Muscle of leg (tissue), 11 donors: Measurements from ENCODE around the gene DMBT1. TPM values are rescaled to one million over a fixed set of nuclear protein-coding genes. Genes with fewer than 3 reads are reported as not detected.

ENCODE experiments used
- DNase-seq: peaks from one replicate; pipeline ENCODE4 v3.0.0; 2013
- H3K27ac ChIP-seq: one replicate; pipeline ENCODE4 v1.5.1; 2013; ENCODE audit warnings: mild to moderate bottlenecking, low read length, control low read depth
- H3K27me3 ChIP-seq: one replicate; pipeline ENCODE4 v1.6.1; 2013; ENCODE audit warnings: low read length; ENCODE audit not compliant: control insufficient read depth, insufficient read depth
- H3K36me3 ChIP-seq: one replicate; pipeline ENCODE4 v1.6.1; 2013; ENCODE audit warnings: low read length; ENCODE audit not compliant: control insufficient read depth, insufficient read depth
- H3K4me1 ChIP-seq: one replicate; pipeline ENCODE4 v1.6.1; 2013; ENCODE audit warnings: low read length; ENCODE audit not compliant: control insufficient read depth, insufficient read depth
- H3K4me3 ChIP-seq: one replicate; pipeline ENCODE4 v1.5.1; 2013; ENCODE audit warnings: low read length, control low read depth
- H3K9me3 ChIP-seq: replicated peaks from 2 replicates; pipeline ENCODE4 v1.6.1; 2013; ENCODE audit warnings: low read depth, low read length; ENCODE audit not compliant: control insufficient read depth
- WGBS: methylation state at CpG from one replicate; pipeline ENCODE4 v1.1.5; 2013; ENCODE audit warnings: missing lambda C conversion rate; ENCODE audit not compliant: insufficient coverage; 5-methylcytosine and 5-hydroxymethylcytosine counted together
- polyA plus RNA-seq, 8 donors: library from polyadenylated mRNA; unstranded; fragments of 120-200 nt; gene quantifications; one replicate each; pipeline versions ENCODE4 v1.2.1 to v1.2.3, GENCODE V29; 2013; ENCODE audit warnings: inconsistent platforms in 1 of 8, low replicate concordance in 1 of 8; ENCODE audit not compliant: insufficient read length in 8 of 8, insufficient read depth in 1 of 8
- total RNA-seq: library from RNA; stranded (reverse); fragments of 120-200 nt; gene quantifications from one replicate; pipeline ENCODE4 v1.2.4, GENCODE V29; 2013

DMBT1 gene
- total and polyA plus RNA-seq, 9 donors: under 0.01 to 14.3 (median 0.40) TPM; not detected in 3

DNA sequence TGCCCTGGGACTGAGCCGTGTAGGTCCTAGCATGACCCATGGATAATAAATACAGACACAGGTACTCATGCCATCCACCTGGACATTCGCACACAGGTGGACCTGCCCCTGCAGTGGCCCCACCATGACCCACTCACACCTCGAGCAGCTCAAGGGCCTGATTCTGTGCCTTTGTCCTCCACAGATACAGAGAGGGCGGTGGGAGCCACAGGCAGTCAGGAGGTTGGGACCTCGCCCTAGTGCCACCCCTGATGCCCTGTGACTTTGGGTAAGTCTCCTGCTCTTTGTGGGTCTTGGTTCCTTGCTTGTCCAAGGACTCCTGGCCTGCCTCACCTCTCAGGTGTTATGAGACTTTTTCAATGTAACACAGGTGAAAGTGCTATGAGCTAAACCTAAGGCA is 96.2 kb downstream of the DMBT1 start:
- Histone ChIP-seq H3K27me3 (peaks cover 6% of the 10 kb centered on the region), H3K27ac (no peak overlapping the region), H3K4me3 (no peak overlapping the region), H3K9me3 (no peaks in the 10 kb centered on the region), H3K36me3 (no peaks in the 10 kb centered on the region), H3K4me1 (no peaks in the 10 kb centered on the region)
- WGBS: 91% methylated on average over 4 of the region's 5 CpGs
- DNase-seq: no peak

DNA sequence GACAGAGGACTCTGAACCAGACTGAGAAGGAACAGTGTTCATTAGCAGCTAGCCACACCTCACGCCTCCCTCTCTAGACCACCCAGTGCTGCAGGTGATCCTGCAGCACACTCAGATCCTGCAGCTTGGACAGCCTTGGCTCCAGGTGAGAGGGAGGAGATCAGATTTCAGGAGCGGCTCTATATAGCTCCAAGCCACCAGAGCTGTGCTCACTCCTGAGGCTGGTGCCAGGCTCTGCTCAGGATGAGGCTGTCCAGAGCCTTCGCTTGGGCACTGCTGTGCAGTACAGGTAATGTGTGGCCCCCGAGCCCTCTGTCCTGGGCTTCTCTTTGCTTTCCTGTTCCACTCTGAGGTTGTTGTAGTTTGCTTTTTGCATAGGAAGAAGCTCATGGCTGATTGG is 96.7 kb downstream of the DMBT1 start:
- H3K27me3 ChIP-seq: peaks cover 6% of the 10 kb centered on the region
- WGBS: no CpG with 5 or more reads among the region's 4 CpGs
- H3K4me1 ChIP-seq: no peaks in the 10 kb centered on the region
- H3K4me3 ChIP-seq: no peak overlapping the region
- H3K36me3 ChIP-seq: no peaks in the 10 kb centered on the region
- DNase-seq: no peak
- no peak overlapping the region for H3K27ac ChIP-seq
- H3K9me3 ChIP-seq: no peaks in the 10 kb centered on the region

DNA sequence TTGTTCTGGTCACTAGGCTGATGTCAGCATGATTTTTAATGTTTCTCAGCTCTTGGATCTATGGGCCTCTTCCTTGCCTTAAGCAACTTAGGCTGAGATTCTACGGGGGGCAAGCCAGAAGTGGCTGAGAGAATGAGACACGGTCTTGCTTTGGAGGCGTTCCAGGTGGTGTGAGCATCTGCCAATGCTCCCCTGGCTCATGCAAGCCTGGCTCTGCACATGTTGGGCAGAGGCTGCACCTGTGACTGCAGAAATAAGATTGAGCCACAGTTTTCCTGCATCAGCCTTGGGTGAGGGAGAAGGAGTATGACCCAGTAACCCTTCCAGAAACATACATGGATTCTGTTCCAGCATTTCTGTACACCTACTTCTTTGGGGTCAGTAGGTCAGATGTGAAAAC is 97.2 kb downstream of the DMBT1 start:
- H3K27me3 ChIP-seq: peaks cover 4% of the 10 kb centered on the region
- no peak overlapping the region for H3K4me3 ChIP-seq
- no peaks in the 10 kb centered on the region for H3K36me3 ChIP-seq
- no peak for DNase-seq
- 49% methylated on average over 3 of the region's 3 CpGs for WGBS
- no peaks in the 10 kb centered on the region for H3K9me3 ChIP-seq
- no peaks in the 10 kb centered on the region for H3K4me1 ChIP-seq
- no peak overlapping the region for H3K27ac ChIP-seq

DNA sequence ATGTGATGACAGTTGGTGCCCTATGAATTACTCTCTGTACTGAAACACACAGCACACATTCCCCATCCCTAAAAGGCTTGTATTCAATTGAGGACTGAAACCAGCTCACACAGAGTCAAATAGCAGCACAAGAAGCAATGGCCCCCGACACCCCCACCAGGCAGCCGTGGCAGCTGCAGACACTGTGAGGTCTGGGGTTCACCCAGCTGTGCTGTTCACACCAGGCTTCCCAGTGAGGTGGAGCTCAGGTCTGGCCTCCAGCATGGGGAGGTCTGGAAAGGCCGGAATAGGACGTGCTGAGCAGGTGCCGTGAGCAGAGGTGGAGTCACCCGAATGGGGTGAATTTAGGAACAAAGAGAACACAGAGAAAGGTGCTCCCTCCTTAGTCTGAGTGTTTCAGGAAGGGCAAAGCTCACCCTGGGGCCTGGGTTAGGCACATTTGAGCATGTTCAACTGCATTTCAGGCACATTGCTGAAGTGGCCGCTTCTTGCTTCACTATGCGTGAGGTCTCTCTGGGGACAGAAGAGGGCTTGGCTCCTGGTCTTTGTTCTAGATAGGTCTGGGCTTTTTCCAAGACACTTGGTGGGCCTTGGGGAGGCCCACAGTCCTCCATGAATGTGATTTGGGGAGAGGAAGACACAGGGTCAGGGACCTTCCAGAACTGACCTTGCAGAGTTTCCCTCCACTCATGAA is 97.9 kb downstream of the DMBT1 start:
- H3K27ac ChIP-seq: no peak overlapping the region
- DNase-seq: no peak
- H3K4me1 ChIP-seq: no peaks in the 10 kb centered on the region
- no peaks in the 10 kb centered on the region for H3K36me3 ChIP-seq
- H3K9me3 ChIP-seq: no peaks in the 10 kb centered on the region
- H3K27me3 ChIP-seq: peaks cover 5% of the 10 kb centered on the region
- H3K4me3 ChIP-seq: no peak overlapping the region
- 61% methylated on average over 7 of the region's 8 CpGs for WGBS

DNA sequence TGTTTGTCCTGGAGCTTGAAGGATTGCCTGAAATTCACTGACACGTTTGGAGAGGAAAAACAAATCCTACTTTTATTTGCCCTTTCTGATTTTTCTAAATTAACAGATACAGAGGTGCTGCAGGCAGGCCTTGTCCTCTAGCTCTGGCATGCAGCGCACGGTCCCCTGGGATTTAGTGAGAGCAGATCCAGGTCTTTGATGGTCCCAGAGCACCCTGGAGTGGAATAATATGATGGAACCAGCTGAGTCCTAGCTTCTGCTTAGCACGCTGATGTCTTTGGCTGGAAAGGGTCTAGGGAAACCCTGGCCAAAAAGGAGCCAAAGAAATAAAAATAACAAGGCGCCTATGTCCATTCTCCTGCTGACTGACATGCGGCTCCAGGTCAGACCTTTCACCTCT is 98.6 kb downstream of the DMBT1 start:
- Histone ChIP-seq H3K36me3 (no peaks in the 10 kb centered on the region), H3K4me3 (no peak overlapping the region), H3K9me3 (no peaks in the 10 kb centered on the region), H3K27ac (no peak overlapping the region), H3K27me3 (peaks cover 6% of the 10 kb centered on the region), H3K4me1 (no peaks in the 10 kb centered on the region)
- DNase-seq: no peak
- 68% methylated on average over 3 of the region's 6 CpGs for WGBS

DNA sequence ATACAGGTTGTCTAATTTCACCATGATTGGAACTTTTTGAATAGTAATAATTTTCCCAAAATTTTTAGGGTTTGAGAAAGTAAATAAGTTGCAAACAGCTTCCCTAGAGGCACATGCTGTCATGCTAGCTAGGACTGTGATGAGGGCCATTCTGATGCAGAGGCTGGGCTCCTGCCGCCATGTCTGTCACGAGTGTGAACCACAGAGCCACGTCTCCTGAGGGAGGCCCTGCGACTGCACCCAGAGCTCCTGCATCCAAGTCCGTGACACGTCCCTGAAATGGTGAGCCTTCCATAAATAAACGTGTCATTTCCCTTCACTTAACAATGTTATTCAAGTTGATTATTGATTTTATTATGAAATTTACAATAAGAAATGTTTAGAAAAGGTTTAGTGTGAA is 99.1 kb downstream of the DMBT1 start:
- Histone ChIP-seq H3K4me3 (no peak overlapping the region), H3K27me3 (peaks cover 6% of the 10 kb centered on the region), H3K4me1 (no peaks in the 10 kb centered on the region), H3K27ac (no peak overlapping the region), H3K36me3 (no peaks in the 10 kb centered on the region), H3K9me3 (no peaks in the 10 kb centered on the region)
- DNase-seq: no peak
- WGBS: 94% methylated on average over 3 of the region's 7 CpGs

DNA sequence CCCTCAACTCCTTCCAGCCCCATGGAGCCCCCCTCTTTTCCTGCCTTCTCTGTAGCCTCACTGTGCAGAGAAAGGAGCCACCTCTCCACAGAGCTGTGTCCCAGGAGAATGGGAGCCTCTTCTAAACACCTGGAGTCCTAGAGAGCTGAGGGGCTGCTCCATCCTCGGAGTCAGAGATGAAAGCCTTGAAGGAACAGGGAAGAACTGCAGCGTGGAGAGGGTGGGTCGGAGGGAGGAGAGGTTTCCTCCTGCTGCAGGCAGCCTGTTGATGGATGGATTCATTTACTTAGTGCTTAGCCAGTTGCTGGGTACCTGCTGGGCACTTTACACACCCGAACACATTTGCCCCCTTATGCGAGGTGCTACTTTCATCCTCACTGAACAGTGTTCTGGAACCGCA is 100.1 kb downstream of the DMBT1 start:
- WGBS: 60% methylated on average over 3 of the region's 6 CpGs
- H3K36me3 ChIP-seq: no peaks in the 10 kb centered on the region

DNA sequence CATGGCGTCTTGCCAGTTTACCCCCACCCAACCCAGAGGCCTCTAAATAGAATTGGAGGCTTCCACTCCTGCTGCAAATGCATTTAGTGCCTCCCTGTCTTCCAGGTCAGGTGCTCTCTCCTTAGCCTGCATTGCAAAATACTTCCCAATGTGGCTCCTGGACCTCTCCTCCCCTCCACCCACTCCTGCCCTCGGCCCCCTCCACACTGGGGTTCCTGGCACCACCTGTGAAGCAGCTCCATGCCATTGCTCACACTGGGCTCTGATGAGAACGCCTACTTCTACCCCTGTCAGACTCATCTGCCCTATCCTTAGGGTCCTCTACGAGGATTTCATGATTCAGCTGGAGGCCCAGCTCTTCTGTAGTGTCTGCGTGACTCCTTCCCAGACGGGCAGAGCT is 101.7 kb downstream of the DMBT1 start:
- H3K4me3 ChIP-seq: no peak overlapping the region
- H3K27me3 ChIP-seq: peaks cover 4% of the 10 kb centered on the region
- no peak overlapping the region for H3K27ac ChIP-seq
- DNase-seq: no peak
- no peaks in the 10 kb centered on the region for H3K9me3 ChIP-seq
- H3K36me3 ChIP-seq: no peaks in the 10 kb centered on the region
- WGBS: 64% methylated on average over 5 of the region's 6 CpGs
- H3K4me1 ChIP-seq: no peaks in the 10 kb centered on the region

More for the DNA sequence above, 100.1 kb downstream of the DMBT1 start:
- no peak overlapping the region for H3K4me3 ChIP-seq
- H3K27ac ChIP-seq: no peak overlapping the region
- no peaks in the 10 kb centered on the region for H3K4me1 ChIP-seq
- no peak for DNase-seq
- peaks cover 4% of the 10 kb centered on the region for H3K27me3 ChIP-seq
- H3K9me3 ChIP-seq: no peaks in the 10 kb centered on the region

DNA sequence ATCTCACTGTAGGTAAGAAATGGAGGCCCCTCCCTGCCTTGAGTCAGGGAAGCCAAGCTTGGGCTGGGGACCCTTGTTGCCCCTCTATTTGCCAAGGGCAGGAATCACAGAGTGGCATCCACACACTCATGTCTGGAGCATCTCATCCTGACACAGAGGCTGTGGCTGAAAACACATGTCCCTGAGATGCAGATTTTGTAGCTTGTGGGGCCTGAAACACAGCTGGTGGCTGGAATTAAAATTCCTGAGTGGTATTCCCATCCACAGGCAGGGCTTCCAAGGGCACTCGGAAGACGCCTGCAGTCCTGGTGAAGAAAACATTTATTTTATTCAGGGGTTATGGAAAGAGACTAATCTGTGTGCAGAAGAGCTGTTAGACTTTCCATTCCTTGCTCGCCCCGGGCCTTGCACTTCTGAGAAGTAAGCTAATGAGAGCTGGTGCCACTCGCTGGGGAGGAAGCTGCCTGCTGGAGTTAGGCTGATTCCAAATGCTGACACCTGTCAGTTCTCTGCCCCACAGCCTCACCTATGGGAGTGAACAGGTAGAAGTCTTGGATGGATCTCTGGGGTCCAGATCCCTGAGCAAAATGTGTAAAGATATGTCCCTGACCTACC is 103.1 kb downstream of the DMBT1 start:
- H3K36me3 ChIP-seq: no peaks in the 10 kb centered on the region
- no peaks in the 10 kb centered on the region for H3K4me1 ChIP-seq
- H3K27ac ChIP-seq: no peak overlapping the region
- peaks cover 4% of the 10 kb centered on the region for H3K27me3 ChIP-seq
- 84% methylated on average over 4 of the region's 5 CpGs for WGBS
- no peaks in the 10 kb centered on the region for H3K9me3 ChIP-seq
- H3K4me3 ChIP-seq: no peak overlapping the region
- DNase-seq: no peak

DNA sequence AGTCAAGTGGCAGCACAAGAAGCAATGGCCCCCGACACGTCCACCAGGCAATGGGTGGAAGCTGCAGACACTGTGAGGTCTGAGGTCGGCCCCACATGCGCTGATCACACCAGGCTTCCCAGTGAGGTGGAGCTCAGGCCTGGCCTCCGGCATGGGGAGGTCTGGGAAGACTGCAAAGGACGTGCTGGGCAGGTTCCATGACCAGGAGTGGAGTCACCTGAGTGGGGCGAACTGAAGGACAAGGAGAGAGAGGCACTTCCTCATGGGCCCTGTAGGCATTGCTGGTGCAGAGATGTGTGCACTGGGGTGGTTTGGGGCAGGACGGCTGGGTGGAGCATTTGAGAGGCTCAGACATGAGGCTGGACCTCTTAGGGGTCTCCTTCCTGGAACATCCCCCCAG is 103.9 kb downstream of the DMBT1 start:
- DNase-seq: no peak
- H3K9me3 ChIP-seq: no peaks in the 10 kb centered on the region
- 78% methylated on average over 5 of the region's 8 CpGs for WGBS

More for the DNA sequence above, 103.9 kb downstream of the DMBT1 start:
- no peak overlapping the region for H3K27ac ChIP-seq
- H3K4me1 ChIP-seq: no peaks in the 10 kb centered on the region
- no peaks in the 10 kb centered on the region for H3K36me3 ChIP-seq
- no peak overlapping the region for H3K4me3 ChIP-seq
- peaks cover 4% of the 10 kb centered on the region for H3K27me3 ChIP-seq
